ENCODE results near the gene RAP2C. TPM values are rescaled to one million over a fixed set of nuclear protein-coding genes. Genes with fewer than 3 reads are reported as not detected.

The RAP2C gene
- total RNA-seq, 1 donor, result 24.6 TPM

GRCh38 chrX:132191938-132192337 is 27.3 kb downstream of the RAP2C start:
- Histone ChIP-seq H3K9me3 (ENCODE audit: low read depth, low read length) (no peaks in the 10 kb centered on the region), H3K27ac (ENCODE audit: low read depth, low read length) (no peak overlapping the region), H3K4me2 (ENCODE audit: insufficient read depth, low read length) (no peak overlapping the region), H3K27me3 (ENCODE audit: insufficient read depth, low read length) (peaks cover 10% of the 10 kb centered on the region), H3K79me2 (ENCODE audit: insufficient read depth, low read length) (no peaks in the 10 kb centered on the region), H3K36me3 (ENCODE audit: insufficient read depth, low read length) (no peaks in the 10 kb centered on the region), H3K4me3 (ENCODE audit: insufficient read depth, low read length) (no peak overlapping the region), H3K4me1 (ENCODE audit: insufficient read depth, low read length) (no peaks in the 10 kb centered on the region), H2AFZ (ENCODE audit: low read length) (no peak overlapping the region), H4K20me1 (ENCODE audit: insufficient read depth, low read length) (no peaks in the 10 kb centered on the region)
- no peak for TF ChIP-seq CTCF (IDR thresholded peaks at IDR 0.05; ENCODE audit: extremely low read depth, low read depth, low read length)
- no peak for DNase-seq (ENCODE audit: insufficient read length, low spot score, missing footprints)

- Histone ChIP-seq H3K4me1 (ENCODE audit: insufficient read depth, low read length) (no peaks in the 10 kb centered on the region), H3K4me2 (ENCODE audit: insufficient read depth, low read length) (no peak overlapping the region), H4K20me1 (ENCODE audit: insufficient read depth, low read length) (no peaks in the 10 kb centered on the region), H2AFZ (ENCODE audit: low read length) (no peak overlapping the region), H3K36me3 (ENCODE audit: insufficient read depth, low read length) (no peaks in the 10 kb centered on the region), H3K9me3 (ENCODE audit: low read depth, low read length) (no peaks in the 10 kb centered on the region), H3K27ac (ENCODE audit: low read depth, low read length) (no peak overlapping the region), H3K79me2 (ENCODE audit: insufficient read depth, low read length) (no peaks in the 10 kb centered on the region), H3K27me3 (ENCODE audit: insufficient read depth, low read length) (peaks cover 10% of the 10 kb centered on the region), H3K4me3 (ENCODE audit: insufficient read depth, low read length) (no peak overlapping the region)
- no peak for TF ChIP-seq CTCF (IDR thresholded peaks at IDR 0.05; ENCODE audit: extremely low read depth, low read depth, low read length)
- no peak for DNase-seq (ENCODE audit: insufficient read length, low spot score, missing footprints)
Measured at GRCh38 chrX:132188175-132188574, 31.1 kb downstream of the RAP2C start.

- H3K79me2 ChIP-seq (ENCODE audit: insufficient read depth, low read length), result no peaks in the 10 kb centered on the region
- no peak for DNase-seq (ENCODE audit: insufficient read length, low spot score, missing footprints)
- peaks cover 10% of the 10 kb centered on the region for H3K27me3 ChIP-seq (ENCODE audit: insufficient read depth, low read length)
- H3K9me3 ChIP-seq (ENCODE audit: low read depth, low read length), result no peaks in the 10 kb centered on the region
- no peak overlapping the region for H3K4me3 ChIP-seq (ENCODE audit: insufficient read depth, low read length)
- H4K20me1 ChIP-seq (ENCODE audit: insufficient read depth, low read length), result no peaks in the 10 kb centered on the region
- no peak overlapping the region for H3K27ac ChIP-seq (ENCODE audit: low read depth, low read length)
- no peaks in the 10 kb centered on the region for H3K36me3 ChIP-seq (ENCODE audit: insufficient read depth, low read length)
- no peak overlapping the region for H2AFZ ChIP-seq (ENCODE audit: low read length)
- no peak overlapping the region for H3K4me2 ChIP-seq (ENCODE audit: insufficient read depth, low read length)
- no peaks in the 10 kb centered on the region for H3K4me1 ChIP-seq (ENCODE audit: insufficient read depth, low read length)
- no peak for TF ChIP-seq CTCF (IDR thresholded peaks at IDR 0.05; ENCODE audit: extremely low read depth, low read depth, low read length)
Measured at GRCh38 chrX:132187451-132187850, 31.8 kb downstream of the RAP2C start.

DNA sequence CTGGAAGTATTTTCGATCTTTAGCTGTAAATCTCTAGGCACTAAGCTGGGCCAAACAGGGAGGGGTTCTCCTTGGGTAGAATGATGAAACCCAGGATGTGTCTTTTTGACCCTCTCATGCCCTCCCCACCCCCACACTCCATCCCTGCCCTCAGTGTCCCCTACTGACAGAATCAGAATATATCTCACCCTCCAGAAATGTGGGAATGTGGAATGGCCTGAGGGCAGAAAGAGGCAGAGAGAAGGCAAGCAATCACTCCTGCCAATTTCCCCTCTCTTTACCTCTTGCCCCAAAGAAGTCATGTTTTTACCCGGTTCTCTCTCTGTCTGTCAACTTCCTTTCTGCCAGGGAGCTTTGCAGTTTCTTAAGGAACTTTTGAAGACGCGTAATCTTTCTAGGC is 34.4 kb downstream of the RAP2C start:
- H3K4me3 ChIP-seq (ENCODE audit: insufficient read depth, low read length), result no peak overlapping the region
- no peaks in the 10 kb centered on the region for H3K79me2 ChIP-seq (ENCODE audit: insufficient read depth, low read length)
- DNase-seq (ENCODE audit: insufficient read length, low spot score, missing footprints), result no peak
- no peak overlapping the region for H3K4me2 ChIP-seq (ENCODE audit: insufficient read depth, low read length)
- no peaks in the 10 kb centered on the region for H3K4me1 ChIP-seq (ENCODE audit: insufficient read depth, low read length)
- no peak overlapping the region for H2AFZ ChIP-seq (ENCODE audit: low read length)
- H4K20me1 ChIP-seq (ENCODE audit: insufficient read depth, low read length), result no peaks in the 10 kb centered on the region
- H3K27ac ChIP-seq (ENCODE audit: low read depth, low read length), result no peak overlapping the region
- TF ChIP-seq CTCF (IDR thresholded peaks at IDR 0.05; ENCODE audit: extremely low read depth, low read depth, low read length), result no peak
- H3K9me3 ChIP-seq (ENCODE audit: low read depth, low read length), result no peaks in the 10 kb centered on the region
- H3K36me3 ChIP-seq (ENCODE audit: insufficient read depth, low read length), result no peaks in the 10 kb centered on the region
- peaks cover 10% of the 10 kb centered on the region for H3K27me3 ChIP-seq (ENCODE audit: insufficient read depth, low read length)

All from osteoblast (primary cell).